Heart left ventricle (tissue), 16 donors: ENCODE data around the gene ADH1C. TPM values are rescaled to one million over a fixed set of nuclear protein-coding genes. Genes with fewer than 3 reads are reported as not detected.

Experiments
- ATAC-seq, 4 donors: fragments of 200-7000 bp; cut with Tn5 transposase; one replicate each; pipeline ENCODE4 v1.9.1; 2020 to 2022; ENCODE audit warnings: moderate library complexity in 4 of 4, mild to moderate bottlenecking in 3 of 4, moderate number of reproducible peaks in 1 of 4
- DNase-seq, 5 donors: peaks; one replicate each; pipeline ENCODE4 v3.0.0-alpha.2; 2020
- H3K27ac ChIP-seq, 12 donors: fragments of 200-600 bp; sonication (generic) in 4 of 12; one replicate each; pipeline versions ENCODE4 v1.5.0 to v1.8.0; 2016 to 2022; ENCODE audit warnings: mild to moderate bottlenecking in 2 of 12
- H3K27me3 ChIP-seq, 9 donors: fragments of 200-600 bp; sonication (generic) in 2 of 9; one replicate each; pipeline versions ENCODE4 v1.5.1 to v1.8.0; 2016 to 2022; ENCODE audit warnings: mild to moderate bottlenecking in 3 of 9
- H3K36me3 ChIP-seq, 9 donors: fragments of 200-600 bp; sonication (generic) in 2 of 9; one replicate each; pipeline versions ENCODE4 v1.5.0 to v1.8.0; 2018 to 2022; ENCODE audit warnings: mild to moderate bottlenecking in 2 of 9
- H3K4me1 ChIP-seq, 12 donors: fragments of 200-600 bp; sonication (generic) in 4 of 12; one replicate each; pipeline versions ENCODE4 v1.5.0 to v1.8.0; 2016 to 2022; ENCODE audit warnings: mild to moderate bottlenecking in 3 of 12
- H3K4me3 ChIP-seq, 12 donors: fragments of 200-600 bp; sonication (generic) in 4 of 12; one replicate each; pipeline versions ENCODE4 v1.5.0 to v1.8.0; 2017 to 2022; ENCODE audit warnings: mild to moderate bottlenecking in 9 of 12, moderate library complexity in 4 of 12
- H3K9me3 ChIP-seq, 12 donors: fragments of 200-600 bp; sonication (generic) in 4 of 12; one replicate each; pipeline versions ENCODE4 v1.5.0 to v1.8.0; 2016 to 2022; ENCODE audit warnings: mild to moderate bottlenecking in 1 of 12
- POLR2A ChIP-seq, 2 donors: fragments of 450-650 bp; IDR thresholded peaks; one replicate each; pipeline ENCODE4 v1.6.1; 2017; ENCODE audit warnings: antibody characterized with exemption in 2 of 2, mild to moderate bottlenecking in 2 of 2, moderate library complexity in 2 of 2
- WGBS, 4 donors: extraction: QIAGEN DNeasy Blood & Tissue Kit in 2 of 4; methylation state at CpG; one replicate each; pipeline versions ENCODE4 v1.1.5 to v1.1.7; 2013 to 2018; 5-methylcytosine and 5-hydroxymethylcytosine counted together
- intact Hi-C, 10 donors: fragments of 100-400 bp; cut with DNase I; formaldehyde crosslinking; loops; one replicate each; pipeline versions ENCODE4 v1.11.1 to v1.14.2; 2022
- polyA plus RNA-seq, 2 donors: library from polyadenylated mRNA; stranded (reverse); fragments of 200-250 nt; gene quantifications; one replicate each; pipeline ENCODE4 v1.2.3, GENCODE V29; 2013
- total RNA-seq, 9 donors: library from RNA; depleted of rRNA in 2 of 9; stranded (reverse); fragments of >200 nt in 2 of 9; fragmentation: NEBNext Ultra II Directional in 3 of 9; extraction: Animal tissue kit (Norgen Biotek cat#: 25700) in 3 of 9; gene quantifications; one replicate each; pipeline versions ENCODE4 v1.1.0 to v1.2.4, GENCODE V29; 2016 to 2023
- TF ChIP-seq, protein P1 (sequence below), 12 donors: fragments of 200-600 bp; sonication (generic) in 4 of 12; IDR thresholded peaks; one replicate each; pipeline versions ENCODE4 v1.5.0 to v1.8.0; 2018 to 2022; ENCODE audit warnings: antibody characterized with exemption in 12 of 12, mild to moderate bottlenecking in 5 of 12
- donor health status: ischemic (EF 13 %, LVEDD 7.1; RV severe dilation, severe dysfunction).
- donor health status: healthy with polysubstance abuse.
- donor health status: DM: no; HTN: yes; CAD: no.
- donor health status: DM: no; HTN: no; CAD: no.
- donor health status: ischemic (EF 25% LVEDD 6.9; RV normal size, moderate dysfunction).
- donor health status: ischemic (EF 25% LVEDD 5.7; RV mildly dilated, moderate dysfunction).
- donor health status: healthy.
- donor health status: DM: yes; HTN: yes; CAD: no.
- donor health status: ischemic (EF 35%, LVEDD 5.7; RV mildly dilated, moderate dysfunction).
- donor health status: nonischemic (EF 11% LVEDD 7.7; RV severe dilation, severe dysfunction).
- donor health status: DM: yes; HTN: yes; CAD: no.
- donor health status: PGD.
- donor health status: ischemic (EF 29% LVEDD 5.4; RV normal size, mild dysfunction).
- donor health status: nonischemic (EF 23%, LVEDD 6.1; RV moderate dilation, normal function).

The ADH1C gene
- total and polyA plus RNA-seq, 11 donors: 0.64 to 14.3 (median 2.8) TPM

DNA sequence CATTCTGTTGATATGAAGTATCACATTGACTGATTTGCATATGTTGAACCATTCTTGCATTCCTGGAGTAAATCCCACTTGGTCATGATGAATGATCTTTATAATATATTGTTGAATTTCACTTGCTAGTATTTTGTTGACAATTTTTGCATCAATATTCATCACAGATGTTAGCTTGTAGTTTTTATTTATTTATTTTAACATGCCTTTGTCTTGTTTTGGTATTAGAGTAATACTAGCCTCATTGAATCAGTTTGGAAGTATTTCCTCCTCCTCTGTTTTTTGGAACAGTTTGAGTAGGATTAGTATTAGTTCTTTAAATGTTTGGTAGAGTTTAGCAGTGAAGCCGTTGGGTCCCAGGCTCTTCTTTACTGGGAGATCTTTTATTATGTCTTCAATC is 13.9 kb upstream of the ADH1C start:
- Histone ChIP-seq H3K4me3 (no peak overlapping the region), H3K9me3 (peaks cover 0 to 15% (median 2%) of the 10 kb centered on the region in 12 donors), H3K27ac (no peak overlapping the region), H3K36me3 (no peaks in the 10 kb centered on the region), H3K27me3 (no peaks in the 10 kb centered on the region), H3K4me1 (peaks cover 0 to 16% (median 0%) of the 10 kb centered on the region in 12 donors)
- intact Hi-C loops: no loop called here
- WGBS, 4 donors: 38 to 94% (median 80%) methylated on average over 1 of the region's 1 CpG
- no peak for ATAC-seq
- DNase-seq: no peak
- TF ChIP-seq, protein P1, sequence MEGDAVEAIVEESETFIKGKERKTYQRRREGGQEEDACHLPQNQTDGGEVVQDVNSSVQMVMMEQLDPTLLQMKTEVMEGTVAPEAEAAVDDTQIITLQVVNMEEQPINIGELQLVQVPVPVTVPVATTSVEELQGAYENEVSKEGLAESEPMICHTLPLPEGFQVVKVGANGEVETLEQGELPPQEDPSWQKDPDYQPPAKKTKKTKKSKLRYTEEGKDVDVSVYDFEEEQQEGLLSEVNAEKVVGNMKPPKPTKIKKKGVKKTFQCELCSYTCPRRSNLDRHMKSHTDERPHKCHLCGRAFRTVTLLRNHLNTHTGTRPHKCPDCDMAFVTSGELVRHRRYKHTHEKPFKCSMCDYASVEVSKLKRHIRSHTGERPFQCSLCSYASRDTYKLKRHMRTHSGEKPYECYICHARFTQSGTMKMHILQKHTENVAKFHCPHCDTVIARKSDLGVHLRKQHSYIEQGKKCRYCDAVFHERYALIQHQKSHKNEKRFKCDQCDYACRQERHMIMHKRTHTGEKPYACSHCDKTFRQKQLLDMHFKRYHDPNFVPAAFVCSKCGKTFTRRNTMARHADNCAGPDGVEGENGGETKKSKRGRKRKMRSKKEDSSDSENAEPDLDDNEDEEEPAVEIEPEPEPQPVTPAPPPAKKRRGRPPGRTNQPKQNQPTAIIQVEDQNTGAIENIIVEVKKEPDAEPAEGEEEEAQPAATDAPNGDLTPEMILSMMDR (IDR thresholded peaks at IDR 0.05): no peak
- no peak for TF ChIP-seq POLR2A (IDR thresholded peaks at IDR 0.05)

DNA sequence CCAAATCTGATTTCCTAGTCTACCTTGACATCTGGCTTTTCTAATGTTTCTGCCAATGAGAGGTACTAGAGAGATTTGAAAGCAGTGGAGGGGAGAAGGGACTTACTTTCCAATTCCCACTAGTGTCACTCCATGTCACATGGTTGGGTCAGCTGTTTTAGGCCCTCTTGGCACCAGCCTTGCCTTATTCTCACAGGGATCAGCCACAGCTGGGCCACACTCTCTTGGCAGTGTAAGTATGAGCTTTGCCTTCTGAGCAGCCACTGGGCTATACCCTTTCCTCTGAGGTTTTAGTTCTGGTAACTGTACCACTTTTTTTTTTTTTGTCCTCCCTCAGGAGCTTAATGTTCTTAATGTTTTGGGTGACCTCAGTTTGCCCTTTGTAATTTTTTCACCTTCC is 10.2 kb upstream of the ADH1C start:
- no peak overlapping the region for H3K4me3 ChIP-seq
- H3K27me3 ChIP-seq: no peaks in the 10 kb centered on the region
- ATAC-seq (peak; percentile 15 to 69 (median 62)), DNase-seq (peak in 3 of 5 donors; percentile 30 to 40 (median 35))
- TF ChIP-seq POLR2A (IDR thresholded peaks at IDR 0.05): no peak
- TF ChIP-seq, protein P1 (IDR thresholded peaks at IDR 0.05): no peak
- H3K4me1 ChIP-seq: peaks cover 0 to 19% (median 0%) of the 10 kb centered on the region in 12 donors
- H3K9me3 ChIP-seq: peaks cover 0 to 15% (median 2%) of the 10 kb centered on the region in 12 donors
- peak overlapping the region in 6 of 12 donors; percentile 2 to 59 (median 42) for H3K27ac ChIP-seq
- no peaks in the 10 kb centered on the region for H3K36me3 ChIP-seq
- intact Hi-C loops: no loop called here

DNA sequence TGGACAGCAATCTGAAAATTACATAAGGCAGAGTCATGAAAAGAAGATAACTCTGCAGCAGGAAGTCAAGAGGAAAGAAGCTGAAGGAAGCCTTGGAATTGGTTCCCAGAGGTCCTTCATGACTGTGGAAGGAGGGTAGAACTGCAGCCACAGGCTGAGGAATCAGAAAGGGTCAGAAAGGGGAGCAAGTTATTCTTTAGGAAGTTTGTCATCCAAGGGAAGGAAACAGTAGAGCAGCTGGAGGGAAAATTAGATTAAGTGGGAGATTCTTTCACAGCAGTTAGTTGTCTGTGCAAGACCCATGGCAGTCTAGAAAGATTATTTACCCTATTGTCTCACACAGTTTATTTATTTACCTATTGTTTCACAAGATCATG is 9.3 kb upstream of the ADH1C start:
- H3K9me3 ChIP-seq: peaks cover 0 to 15% (median 2%) of the 10 kb centered on the region in 12 donors
- intact Hi-C loops: no loop called here
- H3K27me3 ChIP-seq: no peaks in the 10 kb centered on the region
- H3K4me1 ChIP-seq: peaks cover 0 to 19% (median 0%) of the 10 kb centered on the region in 12 donors
- H3K36me3 ChIP-seq: no peaks in the 10 kb centered on the region
- no peak for TF ChIP-seq POLR2A (IDR thresholded peaks at IDR 0.05)
- TF ChIP-seq, protein P1 (IDR thresholded peaks at IDR 0.05): no peak
- H3K4me3 ChIP-seq: no peak overlapping the region
- no peak for DNase-seq
- peak in 2 of 4 donors; percentile 24 to 30 for ATAC-seq
- H3K27ac ChIP-seq: peak overlapping the region in 9 of 12 donors; percentile 2 to 59 (median 41)

DNA sequence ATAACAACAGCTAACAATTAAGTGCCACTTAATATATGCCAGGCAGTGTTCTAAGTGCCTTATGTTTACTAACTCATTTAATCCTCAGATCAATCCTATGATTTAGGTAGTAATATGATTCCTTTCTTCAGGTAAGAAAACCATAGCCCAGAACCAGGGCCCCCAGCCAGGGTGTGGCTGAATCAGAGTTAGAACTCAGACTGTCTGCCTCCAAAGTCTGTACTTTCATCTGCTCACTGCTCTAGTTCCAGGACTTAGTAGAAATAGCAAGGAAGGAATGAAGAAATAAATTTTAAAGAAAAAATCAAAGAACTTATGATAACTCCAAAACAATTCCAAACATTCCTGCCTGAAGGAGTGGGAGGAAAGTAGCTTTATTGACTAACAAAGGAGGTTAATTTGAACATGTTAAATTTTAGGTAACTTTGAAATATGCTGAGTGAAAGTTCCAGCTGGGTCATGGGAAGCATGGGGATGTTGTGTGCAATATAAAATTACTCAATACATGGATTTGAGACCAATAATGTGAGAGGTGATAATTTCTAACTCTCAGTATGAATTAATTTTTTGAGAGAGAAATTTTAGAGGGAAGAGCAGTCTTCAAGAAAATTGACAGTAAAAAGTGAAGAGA is 8.8 kb upstream of the ADH1C start:
- peaks cover 0 to 15% (median 2%) of the 10 kb centered on the region in 12 donors for H3K9me3 ChIP-seq
- peak in 1 of 4 donors; percentile 47 for ATAC-seq
- no peak for DNase-seq
- H3K36me3 ChIP-seq: no peaks in the 10 kb centered on the region
- peak overlapping the region in 7 of 12 donors; percentile 2 to 59 (median 41) for H3K27ac ChIP-seq
- TF ChIP-seq POLR2A (IDR thresholded peaks at IDR 0.05): no peak
- TF ChIP-seq, protein P1 (IDR thresholded peaks at IDR 0.05): no peak
- no peak overlapping the region for H3K4me3 ChIP-seq
- no peaks in the 10 kb centered on the region for H3K27me3 ChIP-seq
- peaks cover 0 to 19% (median 0%) of the 10 kb centered on the region in 12 donors for H3K4me1 ChIP-seq
- intact Hi-C loops: no loop called here
